AG04450 (cell line): ENCODE measurements around the gene ADIPOR2. TPM values are rescaled to one million over a fixed set of nuclear protein-coding genes. Genes with fewer than 3 reads are reported as not detected.
A peak's percentile ranks its signal among the peaks of the same experiment; 100 is the strongest.

Experiments
- CTCF ChIA-PET: fragments of 300-600, 350-600 bp; formaldehyde crosslinking; extraction: SDS; loops from one replicate; lab custom pipeline; 2022; ENCODE audit warnings: antibody characterized with exemption, inconsistent platforms; lab: Charles Lee
- POLR2A ChIA-PET: fragments of 350-600 bp; formaldehyde crosslinking; extraction: SDS; loops from one replicate; lab custom pipeline; 2021; ENCODE audit warnings: antibody characterized with exemption, inconsistent platforms; lab: Yijun Ruan, JAX
- DNase-seq: peaks from one replicate; pipeline ENCODE4 v3.0.0-alpha.2; 2011; ENCODE audit warnings: low read depth, low spot score
- H3K27ac ChIP-seq: one replicate; pipeline ENCODE4 v1.5.1; 2012; ENCODE audit warnings: low read depth, low read length, control low read depth
- H3K27me3 ChIP-seq: one replicate; pipeline ENCODE4 v1.6.0; 2012; ENCODE audit warnings: low read length; ENCODE audit not compliant: control insufficient read depth, insufficient read depth
- H3K4me3 ChIP-seq: 2 replicates; pipeline ENCODE4 v1.5.1; 2011; ENCODE audit warnings: mild to moderate bottlenecking, low read depth, low read length, control low read depth
- H3K9me3 ChIP-seq: 2 replicates; pipeline ENCODE4 v1.5.1; 2012; ENCODE audit warnings: low read length; ENCODE audit not compliant: control insufficient read depth, insufficient read depth
- polyA plus RNA-seq: library from polyadenylated mRNA; depleted of rRNA; stranded (reverse); fragments of >200 nt; gene quantifications from 2 replicates; pipeline ENCODE4 v1.2.3, GENCODE V29; 2011
- TF ChIP-seq, protein P1 (sequence below): IDR thresholded peaks from 2 replicates; pipeline ENCODE4 v1.5.1; 2011; ENCODE audit warnings: low read depth, low read length, control low read depth, inconsistent platforms

The ADIPOR2 gene
- polyA plus RNA-seq, 1 experiment = 39.5 TPM

DNA sequence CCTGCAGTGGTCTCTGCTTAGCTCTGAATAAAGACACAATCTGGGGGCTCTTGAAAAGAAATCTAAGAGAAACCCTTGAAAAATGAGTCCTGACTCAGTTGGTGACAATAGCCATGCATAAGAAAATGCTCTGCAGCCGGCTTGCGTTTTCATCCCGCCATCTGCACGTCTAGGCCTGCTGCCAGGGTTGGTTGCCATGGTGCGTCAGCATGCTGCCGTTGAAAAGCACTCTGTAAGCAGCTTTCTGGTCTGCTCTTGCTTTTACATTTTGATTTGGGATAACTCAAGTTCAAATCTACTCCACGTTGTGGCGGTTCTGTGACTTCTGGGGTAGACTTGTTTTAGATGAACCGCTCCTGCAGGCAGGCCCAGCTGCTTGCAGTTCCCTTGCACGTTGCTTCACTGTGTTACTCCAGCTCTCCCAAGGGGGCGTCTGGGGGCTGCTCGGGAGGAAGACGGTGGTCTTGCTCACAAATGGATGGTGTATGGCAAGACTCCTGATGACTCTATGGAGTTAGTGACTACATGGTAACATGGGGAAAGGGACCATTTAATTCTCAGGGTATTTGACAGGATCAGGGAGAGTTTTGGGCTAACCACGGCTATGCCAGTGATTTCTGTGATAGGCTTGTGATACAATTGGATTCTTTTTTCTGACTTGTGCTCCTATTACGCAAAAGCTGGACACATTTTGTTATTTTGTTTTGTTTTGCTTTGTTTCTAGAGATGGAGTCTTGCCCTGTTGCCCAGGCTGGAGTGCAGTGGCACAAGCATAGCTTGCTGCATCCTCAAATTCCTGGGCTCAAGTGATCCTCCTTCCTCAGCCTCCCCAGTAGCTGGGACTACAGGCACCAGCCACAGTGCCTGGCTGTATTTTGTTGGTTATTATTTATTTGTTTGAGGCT is 46.1 kb upstream of the ADIPOR2 start:
- no peaks in the 10 kb centered on the region for H3K9me3 ChIP-seq
- CTCF ChIA-PET = interaction anchor here (0.6 to 18.6 kb wide), 6 partner anchors 8 to 527 kb away, joined by 3 to 440 read pairs (median 11); no protein-coding TSS in a partner anchor
- 0 out of 2 replicates have a peak overlapping the region, but pooled peaks have one; percentile 17 for H3K4me3 ChIP-seq

DNA sequence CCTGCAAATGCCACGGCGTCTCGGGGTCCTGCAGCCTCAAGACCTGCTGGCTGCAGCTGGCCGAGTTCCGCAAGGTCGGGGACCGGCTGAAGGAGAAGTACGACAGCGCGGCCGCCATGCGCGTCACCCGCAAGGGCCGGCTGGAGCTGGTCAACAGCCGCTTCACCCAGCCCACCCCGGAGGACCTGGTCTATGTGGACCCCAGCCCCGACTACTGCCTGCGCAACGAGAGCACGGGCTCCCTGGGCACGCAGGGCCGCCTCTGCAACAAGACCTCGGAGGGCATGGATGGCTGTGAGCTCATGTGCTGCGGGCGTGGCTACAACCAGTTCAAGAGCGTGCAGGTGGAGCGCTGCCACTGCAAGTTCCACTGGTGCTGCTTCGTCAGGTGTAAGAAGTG is 45.1 kb upstream of the ADIPOR2 start:
- no peaks in the 10 kb centered on the region for H3K9me3 ChIP-seq
- DNase-seq = no peak
- TF ChIP-seq, protein P1, sequence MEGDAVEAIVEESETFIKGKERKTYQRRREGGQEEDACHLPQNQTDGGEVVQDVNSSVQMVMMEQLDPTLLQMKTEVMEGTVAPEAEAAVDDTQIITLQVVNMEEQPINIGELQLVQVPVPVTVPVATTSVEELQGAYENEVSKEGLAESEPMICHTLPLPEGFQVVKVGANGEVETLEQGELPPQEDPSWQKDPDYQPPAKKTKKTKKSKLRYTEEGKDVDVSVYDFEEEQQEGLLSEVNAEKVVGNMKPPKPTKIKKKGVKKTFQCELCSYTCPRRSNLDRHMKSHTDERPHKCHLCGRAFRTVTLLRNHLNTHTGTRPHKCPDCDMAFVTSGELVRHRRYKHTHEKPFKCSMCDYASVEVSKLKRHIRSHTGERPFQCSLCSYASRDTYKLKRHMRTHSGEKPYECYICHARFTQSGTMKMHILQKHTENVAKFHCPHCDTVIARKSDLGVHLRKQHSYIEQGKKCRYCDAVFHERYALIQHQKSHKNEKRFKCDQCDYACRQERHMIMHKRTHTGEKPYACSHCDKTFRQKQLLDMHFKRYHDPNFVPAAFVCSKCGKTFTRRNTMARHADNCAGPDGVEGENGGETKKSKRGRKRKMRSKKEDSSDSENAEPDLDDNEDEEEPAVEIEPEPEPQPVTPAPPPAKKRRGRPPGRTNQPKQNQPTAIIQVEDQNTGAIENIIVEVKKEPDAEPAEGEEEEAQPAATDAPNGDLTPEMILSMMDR = no peak
- no peak overlapping the region for H3K27ac ChIP-seq
- H3K27me3 ChIP-seq = no peaks in the 10 kb centered on the region
- POLR2A ChIA-PET = no interaction called here
- H3K4me3 ChIP-seq = no peak overlapping the region
- CTCF ChIA-PET = interaction anchor here (2.9 to 18.6 kb wide), 3 partner anchors 11 to 528 kb away, joined by 10 to 440 read pairs (median 19); no protein-coding TSS in a partner anchor

More for the DNA sequence above, 46.1 kb upstream of the ADIPOR2 start:
- Histone ChIP-seq H3K27me3 (no peaks in the 10 kb centered on the region), H3K27ac (no peak overlapping the region)
- TF ChIP-seq, protein P1 = no peak
- peak; percentile 55 for DNase-seq
- POLR2A ChIA-PET = interaction anchor here (0.6 kb wide), 1 partner anchor 19 kb away, joined by 4 read pairs; no protein-coding TSS in a partner anchor

DNA sequence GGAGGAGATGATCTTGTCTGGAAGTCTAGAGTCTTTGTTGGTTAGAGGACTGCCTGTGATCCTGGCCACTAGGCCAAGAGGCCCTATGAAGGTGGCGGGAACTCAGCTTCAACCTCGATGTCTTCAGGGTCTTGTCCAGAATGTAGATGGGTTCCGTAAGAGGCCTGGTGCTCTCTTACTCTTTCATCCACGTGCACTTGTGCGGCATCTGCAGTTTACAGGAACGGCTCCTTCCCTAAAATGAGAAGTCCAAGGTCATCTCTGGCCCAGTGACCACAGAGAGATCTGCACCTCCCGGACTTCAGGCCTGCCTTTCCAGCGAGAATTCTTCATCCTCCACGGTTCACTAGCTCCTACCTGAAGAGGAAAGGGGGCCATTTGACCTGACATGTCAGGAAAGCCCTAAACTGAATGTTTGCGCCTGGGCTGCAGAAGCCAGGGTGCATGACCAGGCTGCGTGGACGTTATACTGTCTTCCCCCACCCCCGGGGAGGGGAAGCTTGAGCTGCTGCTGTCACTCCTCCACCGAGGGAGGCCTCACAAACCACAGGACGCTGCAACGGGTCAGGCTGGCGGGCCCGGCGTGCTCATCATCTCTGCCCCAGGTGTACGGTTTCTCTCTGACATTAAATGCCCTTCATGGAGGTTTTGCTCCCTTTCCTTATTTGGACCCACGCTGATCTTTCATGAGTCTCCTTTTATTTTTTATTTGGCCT is 44.1 kb upstream of the ADIPOR2 start:
- ChIA-PET POLR2A (no interaction called here), CTCF (interaction anchor here (2.9 to 18.6 kb wide), 3 partner anchors 12 to 529 kb away, joined by 10 to 440 read pairs (median 19); no protein-coding TSS in a partner anchor)
- Histone ChIP-seq H3K27ac (no peak overlapping the region), H3K4me3 (no peak overlapping the region), H3K9me3 (no peaks in the 10 kb centered on the region), H3K27me3 (no peaks in the 10 kb centered on the region)
- DNase-seq = no peak
- TF ChIP-seq, protein P1 = no peak

DNA sequence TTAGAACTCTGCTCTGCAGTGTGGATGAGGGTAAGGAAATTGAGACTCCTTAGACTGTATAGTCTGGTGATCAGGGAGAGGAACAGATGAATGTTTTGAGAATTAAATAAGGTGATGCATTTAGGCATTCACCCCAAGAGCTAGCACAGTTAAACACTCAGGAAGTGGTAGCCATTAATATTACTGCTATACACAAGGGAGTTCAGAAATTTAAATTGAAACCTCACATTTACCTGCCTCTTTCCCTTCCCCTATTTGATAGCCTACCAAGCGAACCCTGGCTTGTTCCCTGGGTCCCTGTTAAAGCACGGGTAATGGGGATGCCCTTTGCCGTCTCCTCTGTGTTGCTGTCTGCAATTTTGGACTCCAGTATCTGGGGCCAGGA is 43.6 kb upstream of the ADIPOR2 start:
- H3K27me3 ChIP-seq = no peaks in the 10 kb centered on the region
- H3K9me3 ChIP-seq = no peaks in the 10 kb centered on the region
- no peak overlapping the region for H3K27ac ChIP-seq
- DNase-seq = no peak
- TF ChIP-seq, protein P1 = no peak
- H3K4me3 ChIP-seq = no peak overlapping the region
- ChIA-PET POLR2A (no interaction called here), CTCF (interaction anchor here (4.0 to 18.6 kb wide), 2 partner anchors 12 to 145 kb away, joined by 32 to 440 read pairs; no protein-coding TSS in a partner anchor)
